ENCODE data around the gene XIRP2. TPM values are rescaled to one million over a fixed set of nuclear protein-coding genes. Genes with fewer than 3 reads are reported as not detected.

Gene XIRP2
- total and polyA plus RNA-seq, 10 of the 15 experiments (the other 5 are each of a cell fraction or from before 2014, with no cell fraction given) = 0.03 TPM; not detected in 9

DNA sequence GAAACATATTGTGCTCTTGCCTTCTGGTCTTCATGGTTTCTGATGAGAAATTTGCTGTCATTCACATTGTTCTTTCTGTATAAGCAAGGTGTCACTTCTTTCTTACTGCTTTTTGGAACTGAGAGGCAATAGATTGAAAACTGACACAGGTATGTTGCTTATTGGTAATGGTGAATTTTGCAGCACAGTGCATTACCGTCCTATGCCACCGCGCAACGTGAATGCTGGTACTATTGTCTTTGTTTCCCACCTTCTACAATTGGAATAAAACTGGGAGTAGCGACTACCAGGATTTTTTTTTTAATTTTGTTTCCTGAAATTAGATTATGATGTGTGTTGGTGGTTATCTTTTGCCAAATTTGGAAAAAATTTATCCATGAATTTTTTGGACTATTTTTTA, 11.4 kb downstream of the XIRP2 start (continued):
- TF ChIP-seq, protein P1, sequence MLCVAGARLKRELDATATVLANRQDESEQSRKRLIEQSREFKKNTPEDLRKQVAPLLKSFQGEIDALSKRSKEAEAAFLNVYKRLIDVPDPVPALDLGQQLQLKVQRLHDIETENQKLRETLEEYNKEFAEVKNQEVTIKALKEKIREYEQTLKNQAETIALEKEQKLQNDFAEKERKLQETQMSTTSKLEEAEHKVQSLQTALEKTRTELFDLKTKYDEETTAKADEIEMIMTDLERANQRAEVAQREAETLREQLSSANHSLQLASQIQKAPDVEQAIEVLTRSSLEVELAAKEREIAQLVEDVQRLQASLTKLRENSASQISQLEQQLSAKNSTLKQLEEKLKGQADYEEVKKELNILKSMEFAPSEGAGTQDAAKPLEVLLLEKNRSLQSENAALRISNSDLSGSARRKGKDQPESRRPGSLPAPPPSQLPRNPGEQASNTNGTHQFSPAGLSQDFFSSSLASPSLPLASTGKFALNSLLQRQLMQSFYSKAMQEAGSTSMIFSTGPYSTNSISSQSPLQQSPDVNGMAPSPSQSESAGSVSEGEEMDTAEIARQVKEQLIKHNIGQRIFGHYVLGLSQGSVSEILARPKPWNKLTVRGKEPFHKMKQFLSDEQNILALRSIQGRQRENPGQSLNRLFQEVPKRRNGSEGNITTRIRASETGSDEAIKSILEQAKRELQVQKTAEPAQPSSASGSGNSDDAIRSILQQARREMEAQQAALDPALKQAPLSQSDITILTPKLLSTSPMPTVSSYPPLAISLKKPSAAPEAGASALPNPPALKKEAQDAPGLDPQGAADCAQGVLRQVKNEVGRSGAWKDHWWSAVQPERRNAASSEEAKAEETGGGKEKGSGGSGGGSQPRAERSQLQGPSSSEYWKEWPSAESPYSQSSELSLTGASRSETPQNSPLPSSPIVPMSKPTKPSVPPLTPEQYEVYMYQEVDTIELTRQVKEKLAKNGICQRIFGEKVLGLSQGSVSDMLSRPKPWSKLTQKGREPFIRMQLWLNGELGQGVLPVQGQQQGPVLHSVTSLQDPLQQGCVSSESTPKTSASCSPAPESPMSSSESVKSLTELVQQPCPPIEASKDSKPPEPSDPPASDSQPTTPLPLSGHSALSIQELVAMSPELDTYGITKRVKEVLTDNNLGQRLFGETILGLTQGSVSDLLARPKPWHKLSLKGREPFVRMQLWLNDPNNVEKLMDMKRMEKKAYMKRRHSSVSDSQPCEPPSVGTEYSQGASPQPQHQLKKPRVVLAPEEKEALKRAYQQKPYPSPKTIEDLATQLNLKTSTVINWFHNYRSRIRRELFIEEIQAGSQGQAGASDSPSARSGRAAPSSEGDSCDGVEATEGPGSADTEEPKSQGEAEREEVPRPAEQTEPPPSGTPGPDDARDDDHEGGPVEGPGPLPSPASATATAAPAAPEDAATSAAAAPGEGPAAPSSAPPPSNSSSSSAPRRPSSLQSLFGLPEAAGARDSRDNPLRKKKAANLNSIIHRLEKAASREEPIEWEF (IDR thresholded peaks at IDR 0.05; ENCODE audit: insufficient replicate concordance, low read depth, low read length) = no peak
- TF ChIP-seq RELA (IDR thresholded peaks at IDR 0.05; ENCODE audit: borderline replicate concordance, partially characterized antibody) = no peak

DNA sequence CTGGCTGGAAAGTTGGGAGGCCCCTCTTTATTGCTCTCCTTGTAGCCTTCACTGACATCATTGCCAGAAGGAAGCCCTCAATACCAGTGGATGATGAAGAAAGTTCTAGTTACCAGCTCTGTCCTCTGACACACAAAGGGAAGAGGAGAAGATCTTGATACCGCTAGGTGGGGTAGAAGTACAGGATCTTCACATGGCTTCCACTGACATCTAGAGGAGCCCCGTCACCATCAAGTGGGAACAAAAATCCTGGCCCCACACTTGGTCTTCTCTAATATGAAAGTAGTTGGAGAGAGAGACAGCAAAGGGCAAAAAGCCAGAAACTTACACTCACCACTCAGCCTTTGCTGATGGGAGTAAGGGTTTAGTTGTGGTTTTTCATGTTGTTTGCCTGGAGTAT, 12.4 kb downstream of the XIRP2 start:
- Histone ChIP-seq H3K27ac (ENCODE audit: control insufficient read depth, insufficient read depth) (no peak overlapping the region), H3K27me3 (replicated peaks in 1 of 2; ENCODE audit: control insufficient read depth in 2 of 2, insufficient read depth in 2 of 2, low read length in 1 of 2) (no peaks in the 10 kb centered on the region), H3K4me2 (ENCODE audit: control insufficient read depth, insufficient read depth) (no peak overlapping the region), H3K79me2 (ENCODE audit: control insufficient read depth, insufficient read depth, low read length) (no peaks in the 10 kb centered on the region), H3K4me3 (no peak overlapping the region), H4K20me1 (ENCODE audit: control insufficient read depth, insufficient read depth) (no peaks in the 10 kb centered on the region), H3K36me3 (ENCODE audit: control insufficient read depth in 2 of 2, insufficient read depth in 2 of 2, low read length in 1 of 2) (no peaks in the 10 kb centered on the region), H3K9ac (ENCODE audit: control insufficient read depth, insufficient read depth, low read length) (no peak overlapping the region), H2AFZ (ENCODE audit: control insufficient read depth, low read depth, low read length) (no peak overlapping the region), H3K4me1 (ENCODE audit: control insufficient read depth, insufficient read depth, low read length) (no peaks in the 10 kb centered on the region), H3K9me3 (replicated peaks; ENCODE audit: control insufficient read depth, insufficient read depth, low read length) (no peaks in the 10 kb centered on the region)
- intact Hi-C loops (cut with micrococcal nuclease; ENCODE audit: unreplicated experiment) (no loop called here), in situ Hi-C loops (cut with MboI) (no loop called here)
- SMC1A ChIA-PET (ENCODE audit: uncharacterized antibody, unreplicated experiment) = interaction anchor here (1.7 kb wide), 1 partner anchor 200 kb away, joined by 6 read pairs; no protein-coding TSS in a partner anchor
- POLR2A ChIA-PET = no interaction called here
- WGBS (ENCODE audit: insufficient coverage, insufficient replicate concordance, low lambda C conversion rate, missing lambda C conversion rate) = 30% methylated on average over 2 of the region's 2 CpGs
- CTCF ChIA-PET = interaction anchor here (0.6 to 1.5 kb wide), 3 partner anchors 19 to 898 kb away, joined by 3 to 4 read pairs (median 3); no protein-coding TSS in a partner anchor
- FAIRE-seq (no peak), ATAC-seq (peak; percentile 81), DNase-seq (ENCODE audit: low read depth, low spot score) (no peak)
- BruUV-seq (replicated peaks) = no TSS peak
- RAD21 ChIA-PET (ENCODE audit: unreplicated experiment) = no interaction called here
- no peak for TF ChIP-seq TCF3 (IDR thresholded peaks at IDR 0.05; ENCODE audit: borderline replicate concordance, insufficient read depth, low read depth, low read length)
- no peak for TF ChIP-seq GABPA (IDR thresholded peaks at IDR 0.05; ENCODE audit: low read depth)
- no peak for TF ChIP-seq CREM (IDR thresholded peaks at IDR 0.05; ENCODE audit: low read depth)
- no peak for TF ChIP-seq FOXK2 (IDR thresholded peaks at IDR 0.05)
- TF ChIP-seq, protein P2, sequence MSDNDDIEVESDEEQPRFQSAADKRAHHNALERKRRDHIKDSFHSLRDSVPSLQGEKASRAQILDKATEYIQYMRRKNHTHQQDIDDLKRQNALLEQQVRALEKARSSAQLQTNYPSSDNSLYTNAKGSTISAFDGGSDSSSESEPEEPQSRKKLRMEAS (IDR thresholded peaks at IDR 0.05; ENCODE audit: low read depth, low read length) = no peak
- TF ChIP-seq SPI1 (IDR thresholded peaks at IDR 0.05; ENCODE audit: borderline replicate concordance, insufficient read depth, low read depth, low read length) = no peak
- no peak for TF ChIP-seq ZNF217 (IDR thresholded peaks at IDR 0.05)
- TF ChIP-seq RAD21 (IDR thresholded peaks at IDR 0.05; ENCODE audit: insufficient read depth, low read depth, low read length) = peak; percentile 33; the same call in 1 of the 2 replicates
- TF ChIP-seq, protein P3, sequence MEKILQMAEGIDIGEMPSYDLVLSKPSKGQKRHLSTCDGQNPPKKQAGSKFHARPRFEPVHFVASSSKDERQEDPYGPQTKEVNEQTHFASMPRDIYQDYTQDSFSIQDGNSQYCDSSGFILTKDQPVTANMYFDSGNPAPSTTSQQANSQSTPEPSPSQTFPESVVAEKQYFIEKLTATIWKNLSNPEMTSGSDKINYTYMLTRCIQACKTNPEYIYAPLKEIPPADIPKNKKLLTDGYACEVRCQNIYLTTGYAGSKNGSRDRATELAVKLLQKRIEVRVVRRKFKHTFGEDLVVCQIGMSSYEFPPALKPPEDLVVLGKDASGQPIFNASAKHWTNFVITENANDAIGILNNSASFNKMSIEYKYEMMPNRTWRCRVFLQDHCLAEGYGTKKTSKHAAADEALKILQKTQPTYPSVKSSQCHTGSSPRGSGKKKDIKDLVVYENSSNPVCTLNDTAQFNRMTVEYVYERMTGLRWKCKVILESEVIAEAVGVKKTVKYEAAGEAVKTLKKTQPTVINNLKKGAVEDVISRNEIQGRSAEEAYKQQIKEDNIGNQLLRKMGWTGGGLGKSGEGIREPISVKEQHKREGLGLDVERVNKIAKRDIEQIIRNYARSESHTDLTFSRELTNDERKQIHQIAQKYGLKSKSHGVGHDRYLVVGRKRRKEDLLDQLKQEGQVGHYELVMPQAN (conservative IDR thresholded peaks at IDR 0.05) = no peak
- TF ChIP-seq TARDBP (IDR thresholded peaks at IDR 0.05; ENCODE audit: borderline replicate concordance) = no peak
- no peak for TF ChIP-seq SRF (IDR thresholded peaks at IDR 0.05; ENCODE audit: low read depth in 2 of 2, low read length in 2 of 2)
